GM21360 (cell line): ENCODE data around the gene RIMBP2.
"Not testable (repeated sequence)": the region's sequence is repeated elsewhere in the genome, so short reads cannot be mapped to it uniquely, and the experiment has no call there.

Experiments
- ATAC-seq: cut with Tn5 transposase; IDR thresholded peaks from one replicate; pipeline ENCODE4 v1.9.1; 2021; ENCODE audit warnings: mild to moderate bottlenecking, moderate library complexity; ENCODE audit not compliant: unreplicated experiment

RIMBP2 gene

GRCh38 chr12:130609966-130610365, 106.1 kb downstream of the RIMBP2 start:
- no peak for ATAC-seq

- no peak for ATAC-seq
These were observed 107.3 kb downstream of the RIMBP2 start for GRCh38 chr12:130608831-130609230.

- ATAC-seq, result no peak
These were observed 108.0 kb downstream of the RIMBP2 start for GRCh38 chr12:130608132-130608531.

GRCh38 chr12:130606231-130606630, 109.9 kb downstream of the RIMBP2 start:
- ATAC-seq, result no peak

GRCh38 chr12:130603396-130603965, 112.6 kb downstream of the RIMBP2 start:
- no peak for ATAC-seq

GRCh38 chr12:130602251-130602650, 113.8 kb downstream of the RIMBP2 start:
- ATAC-seq, result no peak

- no peak for ATAC-seq
These were observed 114.8 kb downstream of the RIMBP2 start for GRCh38 chr12:130601327-130601726.

GRCh38 chr12:130596241-130596640, 119.9 kb downstream of the RIMBP2 start:
- ATAC-seq, result no peak

- ATAC-seq, result no peak
These were observed 120.5 kb downstream of the RIMBP2 start for GRCh38 chr12:130595566-130595965.

- ATAC-seq, result no peak
These were observed 123.0 kb downstream of the RIMBP2 start for GRCh38 chr12:130593056-130593455.

- ATAC-seq, result no peak
These were observed 123.5 kb downstream of the RIMBP2 start for GRCh38 chr12:130592641-130593040.

- no peak for ATAC-seq
These were observed 124.4 kb downstream of the RIMBP2 start for GRCh38 chr12:130591736-130592135.

GRCh38 chr12:130590685-130591084, 125.4 kb downstream of the RIMBP2 start:
- ATAC-seq, result no peak

- ATAC-seq, result no peak
These were observed 126.4 kb downstream of the RIMBP2 start for GRCh38 chr12:130589540-130590317.

- ATAC-seq, result no peak
These were observed 127.2 kb downstream of the RIMBP2 start for GRCh38 chr12:130588696-130589539.

GRCh38 chr12:130587966-130588365, 128.1 kb downstream of the RIMBP2 start:
- no peak for ATAC-seq

- ATAC-seq, result not testable (repeated sequence)
These were observed 131.6 kb downstream of the RIMBP2 start for GRCh38 chr12:130584475-130584874.

- ATAC-seq, result no peak
These were observed 132.3 kb downstream of the RIMBP2 start for GRCh38 chr12:130583800-130584199.

- ATAC-seq, result no peak
These were observed 132.8 kb downstream of the RIMBP2 start for GRCh38 chr12:130583317-130583716.

GRCh38 chr12:130582286-130582685, 133.8 kb downstream of the RIMBP2 start:
- ATAC-seq, result no peak

GRCh38 chr12:130581782-130582181, 134.3 kb downstream of the RIMBP2 start:
- ATAC-seq, result no peak

GRCh38 chr12:130579231-130579630, 136.9 kb downstream of the RIMBP2 start:
- no peak for ATAC-seq
